IPS-NIHi11 (cell line): ENCODE measurements around the gene CBX2.
"Not testable (repeated sequence)": the region's sequence is repeated elsewhere in the genome, so short reads cannot be mapped to it uniquely, and the experiment has no call there.

Experiments used
- DNase-seq: peaks from one replicate; pipeline ENCODE4 v3.0.0; 2012; ENCODE audit warnings: mixed read lengths, low spot score

Gene CBX2

DNA sequence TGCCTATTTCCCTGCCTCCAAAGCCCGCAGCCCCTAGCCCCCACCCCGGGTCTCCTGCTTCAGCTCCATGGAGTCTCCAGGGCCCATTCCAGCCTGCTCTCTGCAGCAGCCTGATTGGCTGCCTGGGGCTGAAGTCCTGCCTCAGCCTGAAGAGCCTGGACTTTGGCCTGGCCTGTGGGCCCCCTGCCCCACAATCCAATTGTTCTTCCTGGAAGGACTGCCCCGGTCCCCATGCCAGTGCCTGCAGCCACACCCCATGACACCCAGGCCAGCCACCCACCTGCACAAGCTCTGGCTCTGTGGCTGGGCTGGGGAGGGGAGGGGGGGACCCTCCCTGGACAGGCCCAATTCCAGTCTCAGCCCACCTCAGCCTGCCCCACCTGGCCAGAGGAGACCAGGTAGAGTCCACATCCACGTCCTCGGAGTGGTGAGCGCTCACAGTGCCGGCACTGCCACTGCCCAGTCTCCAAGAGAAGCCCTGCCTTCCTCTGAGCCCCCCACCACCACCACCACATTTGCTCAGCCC is 34.9 kb upstream of the CBX2 start:
- no peak for DNase-seq

DNA sequence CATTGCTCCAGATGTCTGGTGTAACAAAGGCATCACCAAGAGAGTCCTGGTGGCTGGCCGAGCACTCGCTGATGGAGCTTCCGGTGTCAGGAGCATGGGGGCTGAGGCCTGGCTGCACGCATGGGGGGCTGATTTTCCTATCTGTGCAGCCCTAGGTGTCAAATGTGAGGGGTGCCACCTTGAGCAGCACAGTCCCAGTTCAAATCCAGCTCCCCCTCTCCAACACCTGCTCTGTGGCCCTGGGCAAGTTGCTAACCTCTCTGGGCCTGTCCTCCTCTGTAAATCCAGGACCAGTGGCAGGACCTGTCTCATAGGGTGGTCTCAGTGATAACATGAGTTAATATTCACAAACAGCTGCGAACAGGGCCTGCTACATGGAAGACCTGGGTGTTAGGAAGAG is 34.3 kb upstream of the CBX2 start:
- no peak for DNase-seq

DNA sequence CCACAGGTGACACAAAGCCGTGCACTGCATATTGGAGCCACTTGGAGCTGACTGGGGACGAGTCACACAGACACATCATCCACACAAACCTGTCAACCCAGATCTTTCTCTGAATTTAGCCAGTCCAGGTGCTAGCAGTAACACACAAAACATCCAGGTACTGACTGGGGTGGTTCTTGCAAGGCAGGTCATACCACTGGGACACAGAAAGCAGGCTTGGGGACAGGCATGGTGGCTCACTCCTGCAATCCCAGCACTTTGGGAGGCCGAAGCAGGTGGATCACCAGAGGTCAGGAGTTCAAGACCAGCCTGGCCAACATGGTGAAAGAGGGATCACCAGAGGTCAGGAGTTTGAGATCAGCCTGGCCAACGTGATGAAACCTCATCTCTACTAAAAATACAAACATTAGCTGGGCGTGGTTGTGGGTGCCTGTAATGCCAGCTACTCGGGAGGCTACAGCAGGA is 32.3 kb upstream of the CBX2 start:
- DNase-seq: no peak

DNA sequence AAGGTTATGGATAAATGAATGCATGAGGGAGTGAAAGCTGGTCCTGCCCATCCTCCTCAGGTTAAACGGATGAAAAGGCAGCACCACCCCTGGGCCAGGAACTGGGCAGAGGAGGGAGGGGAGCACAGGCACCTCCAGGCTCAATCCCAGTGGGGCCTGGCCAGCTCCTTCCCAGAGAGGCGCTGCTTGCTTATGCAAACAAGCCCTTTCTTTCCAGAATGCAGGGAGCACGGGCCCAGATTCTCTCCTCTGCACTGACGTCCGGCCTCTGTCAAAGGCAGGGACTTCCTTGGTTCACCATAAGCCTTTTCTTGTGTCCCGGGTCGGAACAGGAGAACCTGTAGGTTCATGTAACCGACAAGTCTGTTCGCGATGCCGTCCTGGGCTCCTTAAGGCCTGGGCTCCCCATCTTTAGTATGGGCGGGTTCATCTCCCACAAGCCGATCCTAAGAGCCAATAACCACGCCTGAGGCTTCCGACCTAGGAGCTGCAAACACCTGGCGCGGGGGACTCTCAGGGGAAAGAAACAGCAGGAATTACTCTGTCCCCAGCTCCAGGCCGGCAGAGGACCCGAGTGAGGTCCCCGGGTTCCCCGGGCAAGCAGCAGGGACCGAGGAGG is 30.9 kb upstream of the CBX2 start:
- DNase-seq: peak; percentile 31

DNA sequence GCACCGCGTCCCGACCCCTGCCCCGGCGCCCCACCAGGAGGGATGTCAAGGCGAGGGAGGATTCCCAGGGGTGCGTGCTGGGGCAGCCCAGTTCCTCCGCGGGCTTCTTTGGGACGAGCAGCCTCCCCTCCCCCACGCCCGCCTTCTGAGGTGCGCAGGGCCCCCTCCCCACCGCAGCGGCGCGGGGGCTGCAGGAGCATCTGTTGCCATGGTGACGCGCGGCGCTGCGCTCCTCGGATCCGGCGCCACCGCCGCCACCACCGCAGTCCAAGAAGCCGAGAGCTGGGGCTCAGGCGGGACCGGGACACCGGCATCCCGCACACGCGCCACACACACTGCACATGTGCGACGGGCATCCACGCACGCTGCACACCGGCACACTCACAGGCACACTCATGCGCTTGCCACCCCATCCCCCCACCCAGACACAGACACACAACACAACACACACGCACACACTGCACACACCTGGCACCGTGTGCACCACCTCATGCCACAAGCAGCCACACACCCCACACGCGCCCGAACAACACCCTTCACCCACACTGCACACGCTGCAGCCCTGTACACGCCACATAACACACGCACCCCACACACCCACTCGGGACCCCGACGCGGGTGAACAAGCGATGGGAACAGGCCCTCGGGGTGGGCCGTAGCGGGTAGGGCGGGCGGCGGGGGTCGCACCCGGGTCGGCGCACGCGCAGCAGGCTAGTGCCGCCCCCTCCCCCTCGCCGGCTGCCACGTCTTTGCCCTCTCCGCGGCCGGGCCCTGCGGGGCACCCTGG is 30.2 kb upstream of the CBX2 start:
- peak; percentile 70 for DNase-seq

DNA sequence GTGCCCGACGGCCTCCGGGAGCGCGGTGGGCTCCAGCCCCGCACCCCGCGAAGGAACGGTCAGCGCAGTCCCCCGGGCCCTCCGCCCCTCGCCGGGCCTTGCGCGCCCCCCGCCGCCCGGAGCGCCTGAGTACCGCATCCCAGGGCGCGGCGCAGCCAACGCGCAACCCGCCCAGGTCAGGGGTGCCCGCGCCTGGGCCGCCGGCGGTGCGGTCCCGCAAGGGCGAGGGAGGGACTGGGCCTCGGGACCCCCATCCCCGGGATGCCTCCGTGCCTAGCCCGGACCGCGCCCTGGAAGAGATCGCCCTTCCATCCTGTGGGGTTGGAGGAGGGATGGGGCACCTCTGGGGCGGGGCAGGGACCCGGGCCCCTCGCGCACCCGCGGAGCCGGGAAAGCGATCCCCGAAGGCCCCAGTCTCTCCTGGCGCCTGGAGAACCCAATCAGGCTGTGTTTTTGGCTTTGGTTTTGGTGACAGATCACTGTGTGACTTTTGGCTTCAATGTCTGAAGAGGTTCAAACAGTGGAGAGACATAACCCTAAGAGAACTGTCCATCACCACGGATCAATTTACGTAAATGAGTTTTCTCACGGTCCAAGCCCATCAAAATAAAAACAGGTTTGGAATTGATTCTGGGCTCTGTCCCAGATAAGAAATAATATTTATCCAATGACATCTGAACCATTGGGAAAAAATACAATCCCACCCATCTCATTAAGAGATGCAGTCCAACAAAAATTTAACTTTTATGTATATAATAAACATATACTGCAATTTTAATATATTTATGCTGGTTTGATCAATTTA is 29.5 kb upstream of the CBX2 start:
- DNase-seq: peak; percentile 50

DNA sequence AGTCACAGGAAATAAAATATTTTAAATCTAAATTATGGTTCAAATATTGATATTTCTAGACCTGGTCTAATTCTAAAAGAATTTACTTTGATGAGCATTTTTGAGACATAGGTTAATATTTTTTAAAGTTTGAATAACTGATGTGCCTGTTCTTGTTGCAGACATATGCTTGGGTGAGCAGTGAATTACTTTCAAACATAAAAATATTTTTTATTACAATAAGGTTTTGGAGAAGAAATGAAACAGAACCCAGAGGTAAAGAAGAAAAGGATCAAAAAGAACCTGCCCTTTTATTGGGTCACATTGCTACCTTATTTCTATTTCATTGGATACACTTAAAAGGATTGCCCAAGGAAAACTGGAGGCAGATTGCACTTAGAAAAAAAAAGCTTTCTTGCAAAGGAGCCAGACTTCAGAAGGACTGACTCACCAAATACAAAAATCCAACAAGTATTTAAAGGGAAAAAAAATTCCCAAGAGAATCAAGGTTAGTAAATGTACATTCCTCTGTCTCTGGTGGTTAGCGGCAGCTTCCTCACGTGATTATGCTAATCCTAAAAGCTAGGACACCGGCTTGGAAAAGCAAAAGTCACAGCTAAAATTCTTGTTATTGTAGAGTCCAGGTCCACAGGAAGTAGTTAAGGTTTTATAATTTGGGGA is 28.7 kb upstream of the CBX2 start:
- DNase-seq: no peak

DNA sequence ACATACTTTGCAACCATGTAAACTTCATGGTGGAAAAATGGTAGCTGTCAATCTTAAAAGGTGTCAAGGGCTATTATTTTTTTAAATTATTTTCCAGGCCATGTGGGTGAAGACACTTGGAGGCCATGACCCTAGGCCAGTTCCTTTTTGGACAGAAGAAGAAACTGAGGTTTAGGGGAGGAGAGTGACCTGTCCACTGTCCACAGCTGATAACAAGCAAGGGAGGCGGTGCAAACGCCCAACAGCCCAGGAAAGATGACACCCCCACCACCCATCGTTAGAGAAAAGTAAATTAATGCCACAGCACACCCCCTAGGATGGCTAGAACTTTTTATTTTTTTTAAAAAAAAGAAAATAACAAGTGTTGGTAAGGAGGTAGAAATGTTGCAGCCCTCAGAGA is 28.0 kb upstream of the CBX2 start:
- DNase-seq: no peak

DNA sequence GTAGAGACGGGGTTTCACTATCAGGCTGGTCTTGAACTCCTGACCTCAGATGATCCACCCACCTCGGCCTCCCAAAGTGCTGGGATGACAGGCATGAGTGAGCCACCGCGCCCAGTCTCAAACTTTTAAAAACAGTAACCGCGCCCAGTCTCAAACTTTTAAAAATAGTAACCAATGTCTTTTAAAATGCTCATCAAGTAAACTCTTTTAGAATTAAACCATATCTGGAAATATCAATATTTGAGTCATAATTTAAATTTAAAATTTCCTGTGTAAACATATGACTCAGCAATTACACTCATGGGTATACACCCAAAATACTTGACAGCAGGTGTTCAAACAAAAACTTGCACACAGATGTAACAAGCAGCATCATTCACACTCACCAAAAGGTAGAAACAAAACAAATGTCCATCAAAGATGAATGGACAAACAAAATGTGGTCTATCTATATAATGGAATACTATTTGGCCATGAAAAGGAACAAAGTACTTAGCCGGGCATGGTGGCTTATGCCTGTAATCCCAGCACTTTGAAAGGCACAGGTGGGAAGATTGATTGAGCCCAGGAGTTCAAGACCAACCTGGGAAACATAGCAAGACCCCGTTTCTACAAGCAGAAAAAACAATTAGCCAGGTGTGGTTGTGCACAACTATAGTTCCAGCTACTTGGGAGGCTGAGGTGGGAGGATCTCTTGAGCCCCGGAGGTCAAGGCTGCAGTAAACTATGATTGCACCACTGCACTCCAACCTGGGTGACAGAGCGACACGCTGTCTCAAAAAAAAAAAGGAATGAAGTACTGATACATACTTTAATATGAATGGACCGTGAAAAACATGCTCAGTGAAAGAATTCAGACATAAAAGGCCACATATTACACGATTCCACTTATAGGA is 27.1 kb upstream of the CBX2 start:
- no peak for DNase-seq

DNA sequence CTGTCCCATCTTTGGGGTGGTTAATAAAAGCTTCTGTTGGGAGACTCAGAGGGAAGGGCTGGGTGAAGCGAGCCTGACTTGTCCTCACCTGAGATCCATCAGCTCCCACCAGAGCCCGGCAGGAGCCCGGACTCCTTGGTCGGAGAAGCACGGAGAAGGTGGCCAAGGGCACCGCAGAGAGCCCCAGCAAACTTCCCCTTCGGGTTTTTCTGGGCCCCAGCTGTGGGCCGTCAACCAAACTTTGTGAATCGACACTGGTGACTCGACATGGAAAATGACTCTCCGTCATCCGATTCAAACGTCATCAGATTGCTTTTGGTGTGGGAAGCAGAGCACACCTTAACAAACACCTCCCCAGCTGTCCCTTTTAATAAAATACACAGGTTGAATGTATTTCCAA is 25.8 kb upstream of the CBX2 start:
- DNase-seq: no peak

DNA sequence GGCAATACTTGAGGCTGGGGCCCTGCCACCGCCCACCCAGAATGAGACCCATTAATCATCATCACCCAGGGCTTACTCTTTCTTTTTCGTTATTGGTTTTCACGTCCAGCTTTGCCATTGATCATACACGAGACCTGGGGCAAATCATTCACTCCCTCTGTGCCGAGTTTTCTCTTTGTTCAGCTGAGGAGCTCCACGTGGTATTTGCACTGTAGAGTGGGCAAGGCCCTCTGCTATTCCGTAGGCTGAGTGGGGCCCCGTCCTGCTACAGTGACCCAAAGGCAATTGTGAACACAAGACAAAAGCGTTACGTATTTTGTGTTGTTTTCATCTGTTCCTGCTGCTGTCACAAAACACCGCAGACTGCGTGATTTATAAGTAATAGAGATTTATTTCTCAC is 23.6 kb upstream of the CBX2 start:
- no peak for DNase-seq

DNA sequence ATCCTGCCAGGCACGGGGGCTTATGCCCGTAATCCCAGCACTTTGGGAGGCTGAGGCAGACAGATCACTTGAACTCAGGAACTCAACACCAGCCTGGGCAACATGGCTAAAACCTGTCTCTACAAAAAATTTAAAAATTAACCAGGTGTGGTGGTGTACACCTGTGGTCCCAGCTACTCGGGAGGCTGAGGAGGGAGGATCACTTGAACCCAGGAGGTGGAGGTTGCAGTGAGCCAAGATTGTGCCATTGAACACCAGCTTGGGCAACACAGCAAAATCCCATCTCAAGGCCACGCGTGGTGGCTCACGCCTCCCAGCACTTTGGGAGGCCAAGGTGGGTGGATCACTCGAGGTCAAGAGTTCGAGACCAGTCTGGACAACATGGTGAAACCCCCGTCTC is 23.0 kb upstream of the CBX2 start:
- DNase-seq: not testable (repeated sequence)

DNA sequence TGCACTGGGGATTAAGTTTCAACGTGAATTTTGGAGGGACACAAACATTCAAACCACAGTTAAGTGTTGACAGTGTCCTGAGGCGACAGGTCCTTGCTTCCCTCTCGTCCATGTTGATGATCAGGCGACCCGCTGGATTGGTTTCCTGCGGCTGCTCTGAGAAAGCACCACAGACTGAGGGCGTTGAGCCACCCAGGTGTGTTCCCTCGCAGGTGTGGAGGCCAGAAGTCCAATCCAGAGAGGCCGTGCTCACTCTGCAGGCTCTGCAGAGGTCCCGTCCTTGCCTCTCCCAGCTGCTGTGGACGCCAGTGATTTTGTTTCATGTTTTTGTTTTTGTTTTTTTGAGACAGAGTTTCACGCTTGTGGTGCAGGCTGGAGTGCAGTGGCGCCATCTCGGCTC is 22.4 kb upstream of the CBX2 start:
- no peak for DNase-seq

DNA sequence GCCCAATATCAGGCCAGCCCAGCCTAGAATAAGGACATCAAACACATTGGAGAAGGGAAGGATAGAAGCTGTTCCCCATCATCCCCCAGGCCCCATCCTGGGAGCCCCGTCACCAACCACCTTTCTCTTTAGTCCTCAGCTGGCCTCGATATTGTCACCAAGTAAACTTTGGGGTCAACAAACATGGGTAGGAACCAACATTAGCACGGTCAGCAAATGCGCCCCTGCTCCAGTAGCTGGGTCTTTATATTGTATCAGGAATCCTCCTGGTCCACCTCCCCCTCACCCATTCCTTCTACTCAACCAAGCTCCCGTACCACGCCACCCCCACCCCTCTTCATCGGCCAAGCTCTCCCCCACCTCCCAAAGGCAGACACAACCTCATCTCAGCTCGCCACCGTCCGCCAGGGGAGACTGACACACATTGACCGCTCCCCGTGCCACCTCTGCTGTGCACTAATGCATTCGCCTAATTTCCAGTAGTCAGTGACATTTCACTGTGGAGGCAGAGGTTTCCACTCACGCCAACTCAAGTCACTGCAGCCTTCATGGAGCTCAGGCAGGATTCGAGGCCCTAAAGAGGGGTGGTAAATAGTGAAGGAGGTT is 20.7 kb upstream of the CBX2 start:
- DNase-seq: no peak

DNA sequence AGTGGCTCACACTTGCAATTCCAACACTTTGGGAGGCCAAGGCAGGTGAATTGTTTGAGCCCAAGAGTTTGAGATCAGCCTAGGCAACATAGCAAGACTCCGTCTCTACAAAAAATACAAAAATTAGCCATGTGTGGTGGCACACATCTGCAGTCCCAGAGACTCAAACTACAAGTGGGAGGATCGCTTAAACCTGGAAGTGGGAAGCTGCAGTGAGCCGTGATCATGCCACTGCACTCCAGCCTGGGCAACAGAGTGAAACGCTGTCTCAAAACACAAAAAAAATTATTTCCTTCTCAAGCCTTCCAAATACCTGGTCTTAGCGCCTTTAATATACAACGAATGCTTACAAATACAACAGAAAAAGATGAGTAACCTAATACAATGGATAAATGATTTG is 19.7 kb upstream of the CBX2 start:
- no peak for DNase-seq

DNA sequence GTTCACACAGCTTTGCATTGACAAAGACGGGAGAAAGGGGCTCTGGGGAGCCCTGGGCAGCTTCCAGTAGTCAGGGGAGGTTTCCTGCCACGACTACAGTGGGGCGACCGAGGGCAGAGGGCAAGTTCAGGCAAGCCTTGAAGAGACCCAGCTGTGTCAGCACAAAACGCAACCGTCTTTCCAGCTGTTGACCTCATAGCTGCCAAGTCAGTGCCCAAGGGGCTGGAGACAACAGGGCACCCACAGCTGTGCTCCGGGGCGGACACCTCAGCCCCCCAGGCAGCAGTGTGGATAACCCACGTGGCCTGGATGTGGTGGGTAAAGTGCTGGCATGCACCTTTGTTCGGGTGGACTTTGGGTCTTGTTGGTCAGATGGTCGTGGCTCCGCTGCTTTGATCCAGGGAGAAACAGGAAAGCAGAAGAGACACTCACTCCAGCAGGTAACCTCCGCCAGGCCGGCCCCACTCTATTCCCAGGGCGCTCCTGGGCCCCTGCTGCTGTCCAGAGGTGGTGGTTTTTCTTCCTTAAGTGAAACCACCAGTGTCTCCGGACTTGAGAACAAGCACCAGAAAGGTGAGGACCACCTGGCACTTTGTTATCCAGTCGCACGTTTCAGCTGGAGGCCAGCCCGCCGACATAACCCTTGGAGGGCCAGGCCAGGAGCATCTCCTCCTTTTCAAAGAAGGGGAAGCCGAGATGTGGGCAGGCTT is 17.6 kb upstream of the CBX2 start:
- no peak for DNase-seq

DNA sequence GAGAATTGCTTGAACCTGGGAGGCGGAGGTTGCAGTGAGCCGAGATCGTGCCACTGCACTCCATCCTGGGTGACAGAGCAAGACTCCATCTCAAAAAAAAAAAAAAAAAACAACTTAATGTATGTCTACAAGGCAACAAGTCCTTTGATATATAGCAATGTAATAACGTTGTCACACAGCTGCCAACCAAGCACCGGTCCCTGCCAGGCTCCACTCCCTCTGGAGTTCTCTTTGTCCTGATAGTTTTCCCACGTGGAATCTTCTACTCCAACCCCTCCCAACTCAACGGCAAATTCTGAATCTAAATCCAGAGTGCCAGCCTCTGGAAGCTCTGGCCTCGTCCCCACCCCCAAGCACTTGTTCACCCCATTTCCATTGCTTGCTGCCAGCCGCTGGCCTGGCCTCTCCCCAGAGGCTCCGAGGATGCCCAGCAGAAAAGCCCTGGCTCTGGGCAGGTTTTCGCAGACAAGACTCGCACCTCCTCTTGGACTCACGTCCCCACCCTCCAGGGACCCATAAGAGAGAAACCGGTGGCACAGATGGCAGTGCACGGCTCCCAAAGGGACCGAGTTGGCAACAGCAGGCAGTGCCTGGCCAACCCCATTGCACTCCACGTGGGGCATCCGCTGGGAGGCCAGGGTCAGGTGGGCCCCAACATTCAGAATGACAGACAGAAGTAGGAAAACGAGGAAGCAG is 15.9 kb upstream of the CBX2 start:
- no peak for DNase-seq

DNA sequence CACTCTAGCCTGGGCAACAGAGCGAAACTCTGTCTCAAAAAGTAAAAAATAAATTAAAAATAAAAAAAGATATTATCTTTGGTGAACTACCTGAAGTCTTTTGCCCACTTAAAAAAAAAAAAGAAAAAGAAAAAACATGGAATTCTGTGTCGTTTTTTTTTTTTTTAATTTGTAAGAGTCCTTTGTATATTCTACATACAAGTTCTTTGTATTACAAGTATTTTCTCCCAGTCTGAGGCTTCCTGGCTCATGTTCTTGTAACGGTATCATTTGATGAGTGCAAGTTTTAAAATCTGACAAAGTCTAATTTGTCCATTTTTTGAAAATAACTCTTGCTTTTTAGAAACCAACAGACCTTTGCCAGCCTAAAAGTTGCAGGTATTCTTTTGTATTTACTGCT is 12.2 kb upstream of the CBX2 start:
- no peak for DNase-seq
